Subcutaneous adipose tissue (tissue), 4 donors: ENCODE measurements around the gene SLC13A3. TPM values are rescaled to one million over a fixed set of nuclear protein-coding genes. Genes with fewer than 3 reads are reported as not detected.

Source experiments
- CTCF ChIP-seq: fragments of 450-650 bp; IDR thresholded peaks from one replicate; pipeline ENCODE4 v1.5.1; 2016; ENCODE audit warnings: low read depth, mild to moderate bottlenecking, control low read depth, antibody characterized with exemption, moderate library complexity
- total RNA-seq, 4 donors: library from RNA; depleted of rRNA; stranded (reverse); fragments of >200 nt; gene quantifications; one replicate each; pipeline ENCODE4 v1.1.0, GENCODE V29; 2016

The SLC13A3 gene
- total RNA-seq, 4 donors from 2014 or later: 0.88 to 4.3 (median 1.5) TPM

GRCh38 chr20:46519471-46520068 lies 131.7 kb downstream of the SLC13A3 start:
- TF ChIP-seq CTCF: no peak

- TF ChIP-seq CTCF: no peak
Observed at GRCh38 chr20:46512943-46513844, 138.1 kb downstream of the SLC13A3 start, which contains the start of gene ZNF334. Gene ZNF334 (minus strand): TSS chr20:46513559. CDS start chr20:46512102, 1,457 bp downstream.

GRCh38 chr20:46509523-46509922 lies 141.7 kb downstream of the SLC13A3 start:
- no peak for TF ChIP-seq CTCF

Other genes with a start within 250 kb of the SLC13A3 start
- gene ELMO2, start 244.8 kb downstream of the SLC13A3 start, total RNA-seq: 10 to 100 TPM; 37.3 to 54.7 (median 44.0) TPM
- 10 to 100 TPM in 1 of 4 donors, 1 to 10 TPM in 1, under 1 TPM in 2; 0.44 to 11.1 (median 1.1) TPM for gene ZNF334, start 137.9 kb downstream of the SLC13A3 start, total RNA-seq
- not detected for gene OCSTAMP, start 100.8 kb downstream of the SLC13A3 start, total RNA-seq
- 10 to 100 TPM in 3 of 4 donors, 1 to 10 TPM in 1; 9.5 to 20.1 (median 13.2) TPM for gene TP53RK, start 38.0 kb upstream of the SLC13A3 start, total RNA-seq
- 10 to 100 TPM in 2 of 4 donors, 1 to 10 TPM in 2; 4.4 to 14.9 (median 11.4) TPM for gene SLC2A10, start 58.2 kb upstream of the SLC13A3 start, total RNA-seq
- 1 to 10 TPM; 1.3 to 4.7 (median 2.8) TPM for gene EYA2, start 243.4 kb upstream of the SLC13A3 start, total RNA-seq